Body of pancreas (tissue), 4 donors: ENCODE measurements around the gene KBTBD12. TPM values are rescaled to one million over a fixed set of nuclear protein-coding genes. Genes with fewer than 3 reads are reported as not detected.
"Not testable (repeated sequence)": the region's sequence is repeated elsewhere in the genome, so short reads cannot be mapped to it uniquely, and the experiment has no call there.

Experiments
- ATAC-seq: fragments of 150-250 bp; one replicate; pipeline ENCODE4 v1.9.1; 2016
- DNase-seq, 4 donors: peaks; one replicate each; pipeline ENCODE4 v3.0.0-alpha.2; 2019
- H3K27ac ChIP-seq, 4 donors: fragments of 200-600 bp; sonication (generic); 1 replicate in 3 of 4; 2 replicates in 1 of 4; pipeline versions ENCODE4 v1.5.1 to v1.6.1; 2016 to 2019; ENCODE audit warnings: mild to moderate bottlenecking in 1 of 4, mixed read lengths in 1 of 4, moderate library complexity in 1 of 4
- H3K27me3 ChIP-seq, 2 donors: fragments of 200-600 bp; sonication (generic); one replicate each; pipeline ENCODE4 v1.6.0; 2016; ENCODE audit warnings: mild to moderate bottlenecking in 1 of 2
- H3K36me3 ChIP-seq, 2 donors: fragments of 200-600 bp; sonication (generic); replicated peaks in 1 of 2; 2 replicates each; pipeline ENCODE4 v1.5.1; 2016; ENCODE audit warnings: low read depth in 2 of 2; ENCODE audit not compliant: insufficient read depth in 1 of 2
- H3K4me1 ChIP-seq: fragments of 200-600 bp; sonication (generic); one replicate; pipeline ENCODE4 v1.6.0; 2016
- H3K4me3 ChIP-seq, 2 donors: fragments of 200-600 bp; sonication (generic); 1 replicate in 1 of 2; 2 replicates in 1 of 2; pipeline ENCODE4 v1.5.1; 2016 to 2019
- H3K9me3 ChIP-seq, 3 donors: fragments of 200-600 bp; sonication (generic); 1 replicate in 2 of 3; 2 replicates in 1 of 3; pipeline ENCODE4 v1.5.1; 2016
- CTCF ChIP-seq, 7 experiments: fragments of 450-650 bp in 4 of 7; fragments of 200-600 bp in 3 of 7; sonication (generic) in 3 of 7; IDR thresholded peaks; one replicate each; pipeline ENCODE4 v1.5.1; 2016 to 2019; ENCODE audit warnings: antibody characterized with exemption in 7 of 7
- POLR2A ChIP-seq, 3 donors: fragments of 450-650 bp; IDR thresholded peaks; one replicate each; pipeline ENCODE4 v1.6.1; 2016; ENCODE audit warnings: antibody characterized with exemption in 3 of 3, mild to moderate bottlenecking in 2 of 3
- WGBS, 2 donors: methylation state at CpG; one replicate each; pipeline ENCODE4 v1.1.5; 2017; 5-methylcytosine and 5-hydroxymethylcytosine counted together
- intact Hi-C: fragments of 100-400 bp; cut with DNase I; formaldehyde crosslinking; loops from one replicate; pipeline ENCODE4 v1.15.1; 2023
- total RNA-seq, 2 donors: library from RNA; depleted of rRNA; stranded (reverse); fragments of >200 nt; gene quantifications; one replicate each; pipeline ENCODE4 v1.1.0, GENCODE V29; 2016

KBTBD12 gene
- total RNA-seq, 2 donors from 2014 or later = 2.0 to 3.4 TPM

GRCh38 chr3:127888156-127888555 lies 26.9 kb upstream of the KBTBD12 start:
- no peak for ATAC-seq
- no peak for DNase-seq
- no peak overlapping the region for H3K4me3 ChIP-seq
- no peaks in the 10 kb centered on the region for H3K36me3 ChIP-seq
- WGBS, 2 donors = 81 to 94% methylated on average over 2 to 4 of the region's 4 CpGs
- peak overlapping the region in 3 of 4 donors; percentile 37 to 78 (median 61) for H3K27ac ChIP-seq
- no peaks in the 10 kb centered on the region for H3K27me3 ChIP-seq
- TF ChIP-seq CTCF (IDR thresholded peaks at IDR 0.05) = no peak
- no peak for TF ChIP-seq POLR2A (IDR thresholded peaks at IDR 0.05)
- H3K9me3 ChIP-seq = no peaks in the 10 kb centered on the region
- peaks cover 32% of the 10 kb centered on the region for H3K4me1 ChIP-seq
- intact Hi-C loops = no loop called here

GRCh38 chr3:127888564-127889107 lies 26.4 kb upstream of the KBTBD12 start:
- no peaks in the 10 kb centered on the region for H3K36me3 ChIP-seq
- no peaks in the 10 kb centered on the region for H3K9me3 ChIP-seq
- WGBS, 2 donors = 49 to 52% methylated on average over 8 of the region's 8 CpGs
- no peak overlapping the region for H3K4me3 ChIP-seq
- H3K4me1 ChIP-seq = peaks cover 32% of the 10 kb centered on the region
- H3K27me3 ChIP-seq = no peaks in the 10 kb centered on the region
- peak overlapping the region; percentile 37 to 78 (median 60) for H3K27ac ChIP-seq
- peak; percentile 75 for ATAC-seq
- intact Hi-C loops = no loop called here
- TF ChIP-seq POLR2A (IDR thresholded peaks at IDR 0.05) (peak in 1 of 3 donors; percentile 13), CTCF (IDR thresholded peaks at IDR 0.05) (no peak)
- peak; percentile 60 to 79 (median 71) for DNase-seq

- intact Hi-C loops = no loop called here
- Histone ChIP-seq H3K27ac (peak overlapping the region; percentile 58 to 79 (median 70)), H3K4me3 (no peak overlapping the region), H3K27me3 (no peaks in the 10 kb centered on the region), H3K36me3 (no peaks in the 10 kb centered on the region), H3K4me1 (peaks cover 32% of the 10 kb centered on the region), H3K9me3 (no peaks in the 10 kb centered on the region)
- peak; percentile 79 for ATAC-seq
- WGBS, 2 donors = 13 to 50% methylated on average over 1 of the region's 1 CpG
- peak; percentile 23 to 75 (median 56) for DNase-seq
- TF ChIP-seq POLR2A (IDR thresholded peaks at IDR 0.05) (no peak), CTCF (IDR thresholded peaks at IDR 0.05) (no peak)
These were observed 25.6 kb upstream of the KBTBD12 start for GRCh38 chr3:127889461-127889863.

GRCh38 chr3:127889976-127890650 lies 24.9 kb upstream of the KBTBD12 start:
- H3K9me3 ChIP-seq = no peaks in the 10 kb centered on the region
- TF ChIP-seq CTCF (IDR thresholded peaks at IDR 0.05) = no peak
- WGBS, 2 donors = 71 to 83% methylated on average over 3 of the region's 3 CpGs
- H3K4me1 ChIP-seq = peaks cover 32% of the 10 kb centered on the region
- H3K27ac ChIP-seq = peak overlapping the region; percentile 58 to 79 (median 70)
- no peaks in the 10 kb centered on the region for H3K36me3 ChIP-seq
- DNase-seq = no peak
- no peaks in the 10 kb centered on the region for H3K27me3 ChIP-seq
- intact Hi-C loops = no loop called here
- H3K4me3 ChIP-seq = no peak overlapping the region
- ATAC-seq = peak; percentile 33

- H3K4me3 ChIP-seq, H3K36me3 ChIP-seq, ATAC-seq, H3K9me3 ChIP-seq, H3K27me3 ChIP-seq, intact Hi-C loops: not testable (repeated sequence)
- Histone ChIP-seq H3K4me1 (peaks cover 32% of the 10 kb centered on the region), H3K27ac (peak overlapping the region in 1 of 4 donors; percentile 79)
- 90 to 95% methylated on average over 9 of the region's 9 CpGs for WGBS, 2 donors
- DNase-seq = peak in 3 of 4 donors; percentile 31 to 62 (median 46)
These were observed 24.3 kb upstream of the KBTBD12 start for GRCh38 chr3:127890651-127891290.
